Neural progenitor cell (in vitro differentiated cells): ENCODE data around the gene SUN5.

Experiments
- EZH2 ChIP-seq: fragments of 200-600 bp; sonication (generic); IDR thresholded peaks from 2 replicates; pipeline ENCODE4 v1.6.1; 2017; ENCODE audit warnings: antibody characterized with exemption, mild to moderate bottlenecking, moderate library complexity
- TF ChIP-seq, protein P1 (sequence below): fragments of 200-600 bp; sonication (generic); IDR thresholded peaks from 2 replicates; pipeline ENCODE4 v1.5.1; 2017; ENCODE audit warnings: antibody characterized with exemption, mild to moderate bottlenecking

DNA sequence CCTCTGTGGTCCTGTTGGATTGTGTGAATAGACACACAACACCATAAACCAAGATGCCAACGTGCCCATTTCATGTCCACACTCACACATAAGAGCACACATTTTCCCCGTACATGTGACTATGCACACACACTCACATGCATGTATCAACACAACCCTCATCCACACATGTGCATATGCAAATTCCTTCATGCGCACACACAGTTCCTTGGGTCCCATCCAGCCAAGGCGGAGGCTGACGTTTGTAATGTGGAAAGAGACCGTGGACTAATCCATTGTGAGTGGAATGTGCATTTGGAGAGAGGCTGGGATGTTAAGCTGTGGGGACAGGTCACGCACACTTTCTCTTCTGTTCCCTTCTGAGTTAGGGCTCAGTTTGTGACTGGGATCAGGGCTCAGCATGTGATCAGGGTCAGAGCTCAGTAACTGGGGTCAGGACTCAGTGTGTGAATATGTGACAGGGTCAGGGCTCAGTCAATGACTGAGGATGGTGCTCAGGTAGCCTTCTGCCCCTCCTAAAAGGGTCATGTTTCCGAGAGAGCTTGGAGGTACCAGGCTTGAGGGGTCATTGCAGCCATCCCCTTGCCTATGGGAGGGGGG is 2.6 kb upstream of the SUN5 start:
- TF ChIP-seq, protein P1, sequence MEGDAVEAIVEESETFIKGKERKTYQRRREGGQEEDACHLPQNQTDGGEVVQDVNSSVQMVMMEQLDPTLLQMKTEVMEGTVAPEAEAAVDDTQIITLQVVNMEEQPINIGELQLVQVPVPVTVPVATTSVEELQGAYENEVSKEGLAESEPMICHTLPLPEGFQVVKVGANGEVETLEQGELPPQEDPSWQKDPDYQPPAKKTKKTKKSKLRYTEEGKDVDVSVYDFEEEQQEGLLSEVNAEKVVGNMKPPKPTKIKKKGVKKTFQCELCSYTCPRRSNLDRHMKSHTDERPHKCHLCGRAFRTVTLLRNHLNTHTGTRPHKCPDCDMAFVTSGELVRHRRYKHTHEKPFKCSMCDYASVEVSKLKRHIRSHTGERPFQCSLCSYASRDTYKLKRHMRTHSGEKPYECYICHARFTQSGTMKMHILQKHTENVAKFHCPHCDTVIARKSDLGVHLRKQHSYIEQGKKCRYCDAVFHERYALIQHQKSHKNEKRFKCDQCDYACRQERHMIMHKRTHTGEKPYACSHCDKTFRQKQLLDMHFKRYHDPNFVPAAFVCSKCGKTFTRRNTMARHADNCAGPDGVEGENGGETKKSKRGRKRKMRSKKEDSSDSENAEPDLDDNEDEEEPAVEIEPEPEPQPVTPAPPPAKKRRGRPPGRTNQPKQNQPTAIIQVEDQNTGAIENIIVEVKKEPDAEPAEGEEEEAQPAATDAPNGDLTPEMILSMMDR, result no peak
- no peak for TF ChIP-seq EZH2
